GM12801 (cell line): ENCODE results near the gene TSPYL1.

Experiments used
- TF ChIP-seq, protein P1 (sequence below): IDR thresholded peaks from one replicate; pipeline ENCODE4 v1.5.1; 2011; ENCODE audit warnings: control low read depth; ENCODE audit not compliant: insufficient read length; ENCODE audit errors: extremely low read depth

TSPYL1 gene

DNA sequence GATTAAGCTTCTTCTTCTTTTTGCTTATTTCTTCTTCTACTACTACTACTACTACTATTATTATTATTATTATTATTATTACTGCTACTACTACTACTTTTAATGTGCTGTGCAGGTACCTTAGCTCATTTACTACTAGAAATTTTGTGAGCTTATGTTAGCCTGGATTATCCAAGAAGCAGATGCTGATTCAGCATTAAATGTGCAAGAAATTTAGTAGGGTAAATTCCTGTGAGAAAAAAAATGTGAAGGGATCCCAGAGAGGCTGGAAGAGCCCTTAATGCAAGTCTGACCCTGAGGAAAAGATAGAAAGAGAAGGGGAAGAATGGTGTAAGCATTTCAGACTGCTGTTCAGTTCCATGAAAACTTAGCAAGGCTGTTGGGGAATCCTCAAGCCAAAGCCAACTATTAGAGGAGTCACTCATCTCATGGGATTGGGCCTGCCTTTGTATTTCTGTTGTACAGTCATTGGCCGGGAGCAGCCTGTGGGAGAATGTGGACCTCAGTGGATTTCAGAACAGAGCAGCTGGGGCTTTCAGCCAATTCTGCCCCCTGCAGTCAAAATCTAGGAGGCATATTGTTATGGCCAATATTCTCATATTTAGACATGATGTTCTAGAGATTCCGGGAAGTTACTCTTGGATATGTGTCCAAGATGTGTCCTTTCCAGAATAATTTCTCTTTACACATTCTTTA is 37.2 kb upstream of the TSPYL1 start:
- TF ChIP-seq, protein P1, sequence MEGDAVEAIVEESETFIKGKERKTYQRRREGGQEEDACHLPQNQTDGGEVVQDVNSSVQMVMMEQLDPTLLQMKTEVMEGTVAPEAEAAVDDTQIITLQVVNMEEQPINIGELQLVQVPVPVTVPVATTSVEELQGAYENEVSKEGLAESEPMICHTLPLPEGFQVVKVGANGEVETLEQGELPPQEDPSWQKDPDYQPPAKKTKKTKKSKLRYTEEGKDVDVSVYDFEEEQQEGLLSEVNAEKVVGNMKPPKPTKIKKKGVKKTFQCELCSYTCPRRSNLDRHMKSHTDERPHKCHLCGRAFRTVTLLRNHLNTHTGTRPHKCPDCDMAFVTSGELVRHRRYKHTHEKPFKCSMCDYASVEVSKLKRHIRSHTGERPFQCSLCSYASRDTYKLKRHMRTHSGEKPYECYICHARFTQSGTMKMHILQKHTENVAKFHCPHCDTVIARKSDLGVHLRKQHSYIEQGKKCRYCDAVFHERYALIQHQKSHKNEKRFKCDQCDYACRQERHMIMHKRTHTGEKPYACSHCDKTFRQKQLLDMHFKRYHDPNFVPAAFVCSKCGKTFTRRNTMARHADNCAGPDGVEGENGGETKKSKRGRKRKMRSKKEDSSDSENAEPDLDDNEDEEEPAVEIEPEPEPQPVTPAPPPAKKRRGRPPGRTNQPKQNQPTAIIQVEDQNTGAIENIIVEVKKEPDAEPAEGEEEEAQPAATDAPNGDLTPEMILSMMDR: no peak

DNA sequence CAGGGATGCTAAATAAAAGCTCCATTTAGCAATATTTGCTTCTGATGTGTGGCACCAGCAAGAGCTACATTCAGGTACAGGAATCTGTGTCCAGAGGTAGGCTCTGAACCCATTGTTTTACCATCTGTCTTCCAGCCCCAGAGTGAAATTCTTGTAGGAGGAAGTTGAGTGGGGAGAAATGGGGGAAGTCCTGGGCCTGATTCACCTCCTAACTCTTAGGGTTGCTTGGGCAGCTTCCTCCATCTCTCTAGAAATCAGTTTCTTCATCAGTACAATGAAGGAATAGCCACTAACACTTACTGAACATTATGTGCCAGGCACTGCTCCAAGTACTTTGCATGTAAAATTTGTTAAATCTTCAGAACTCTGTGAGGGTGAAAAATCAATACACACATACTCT is 35.1 kb upstream of the TSPYL1 start:
- TF ChIP-seq, protein P1: no peak

DNA sequence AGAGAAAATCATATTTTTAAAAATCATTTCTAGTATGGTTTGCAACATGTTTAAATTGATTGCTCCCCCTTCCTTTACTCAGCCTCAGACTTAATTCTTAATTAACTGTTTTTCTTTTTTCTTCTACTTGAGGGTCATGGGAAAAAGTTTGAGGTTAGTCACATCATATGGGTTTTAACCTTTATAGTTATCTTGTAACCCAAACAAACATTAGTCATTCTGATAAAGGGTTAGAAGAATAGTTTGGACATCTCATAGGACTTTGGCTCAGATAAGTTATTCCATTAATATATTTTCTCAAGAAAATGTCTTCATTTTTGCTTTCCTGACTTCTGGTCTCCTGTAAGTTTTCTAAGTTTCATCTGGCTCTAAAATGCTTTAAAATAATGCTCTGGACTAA is 34.5 kb upstream of the TSPYL1 start:
- TF ChIP-seq, protein P1: no peak

DNA sequence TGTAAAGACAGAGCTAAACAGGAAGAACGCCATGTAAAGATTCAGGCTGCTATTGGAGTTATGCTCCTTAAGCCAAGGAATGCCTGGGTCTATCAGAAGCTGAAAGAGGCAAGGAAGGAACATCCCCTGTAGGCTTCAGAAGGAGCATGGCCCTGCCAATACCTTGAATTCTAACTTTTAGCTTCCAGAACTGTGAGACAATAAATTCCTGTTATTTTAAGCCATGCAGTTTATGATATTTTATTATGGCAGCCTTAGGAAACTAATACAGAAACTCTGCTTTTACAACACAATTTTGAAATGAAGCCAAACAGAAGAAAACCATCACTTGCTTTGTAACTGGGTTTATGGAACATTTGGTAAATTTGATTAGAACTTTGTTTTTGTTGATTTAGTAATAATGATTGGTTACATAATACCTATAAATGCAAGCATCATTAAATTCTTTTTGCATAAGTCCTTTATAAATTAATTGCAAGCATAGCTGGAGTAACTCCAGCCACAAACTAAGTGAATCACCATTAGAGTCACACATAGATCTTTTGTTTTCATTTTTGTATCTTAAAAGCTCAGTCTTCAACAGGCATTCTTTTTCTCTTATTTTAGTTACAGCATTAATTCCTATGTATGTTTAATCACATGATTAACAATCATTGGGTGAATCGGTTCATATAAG is 33.5 kb upstream of the TSPYL1 start:
- TF ChIP-seq, protein P1: no peak

DNA sequence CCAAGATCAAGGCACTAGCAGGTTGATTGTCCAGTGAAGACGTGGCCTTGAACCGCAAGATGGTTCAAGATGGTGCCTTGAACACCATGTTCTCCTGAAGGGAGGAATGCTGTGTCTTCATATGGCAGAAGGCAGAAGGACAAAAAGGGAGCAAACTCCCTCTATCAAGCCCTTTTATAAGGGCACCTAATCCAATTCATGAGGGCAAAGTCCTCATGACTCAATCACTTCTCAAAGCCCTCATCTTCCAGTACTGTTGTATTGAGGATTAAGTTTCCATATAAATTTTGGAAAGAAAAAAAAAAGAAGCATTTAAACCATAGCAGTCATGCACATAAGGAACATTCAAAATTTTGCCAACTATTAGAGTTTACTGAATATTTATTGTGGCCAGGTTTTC is 29.9 kb upstream of the TSPYL1 start:
- TF ChIP-seq, protein P1: no peak

DNA sequence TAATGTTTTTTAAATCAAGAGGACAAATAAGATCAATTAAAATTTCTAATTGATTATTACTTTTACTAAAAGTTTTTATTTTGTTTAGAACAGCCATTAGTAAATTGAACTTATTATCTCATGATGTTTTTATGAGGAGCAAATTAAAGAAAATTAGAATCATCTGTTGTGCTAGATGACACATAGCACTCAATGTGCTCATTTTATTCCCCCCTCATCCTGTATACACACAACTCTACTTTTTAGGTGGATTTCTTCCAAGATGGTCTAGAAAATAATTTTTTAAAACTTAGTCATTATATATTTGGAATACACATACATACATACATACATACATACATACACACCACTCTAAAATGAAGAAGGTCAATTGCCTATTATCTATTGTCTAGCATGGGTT is 29.3 kb upstream of the TSPYL1 start:
- TF ChIP-seq, protein P1: no peak

DNA sequence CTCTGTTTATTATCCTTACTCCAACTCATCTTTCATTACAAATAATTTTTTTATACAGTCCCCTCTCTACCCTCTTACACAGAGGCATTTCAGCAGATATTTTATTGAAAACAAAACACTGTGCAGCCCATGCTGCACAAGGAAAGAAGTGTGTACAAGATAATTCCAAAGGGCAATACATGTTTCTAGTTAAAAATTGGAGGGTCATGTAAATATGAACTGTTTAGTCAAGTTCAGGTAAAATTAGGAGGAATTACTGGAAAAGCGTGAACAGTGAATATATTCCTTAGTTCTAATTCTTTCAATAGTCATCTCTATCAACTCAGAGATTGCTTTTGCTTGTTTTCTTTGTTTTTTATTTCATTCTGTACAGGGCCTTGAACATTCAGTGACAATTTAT is 27.9 kb upstream of the TSPYL1 start:
- TF ChIP-seq, protein P1: no peak
